H1 (cell line): Measurements from ENCODE around the gene SERP1. TPM values are rescaled to one million over a fixed set of nuclear protein-coding genes. Genes with fewer than 3 reads are reported as not detected.

Experiments used
- CHD7 ChIP-seq: fragments of 300-600 bp; sonication (generic); IDR thresholded peaks from 2 replicates; pipeline ENCODE4 v1.7.1; 2012; ENCODE audit warnings: low read length, moderate library complexity, mild to moderate bottlenecking, inconsistent platforms; ENCODE audit not compliant: insufficient replicate concordance
- CTCF ChIP-seq, 3 experiments: IDR thresholded peaks; 1 replicate in 2 of 3; 2 replicates in 1 of 3; pipeline versions ENCODE4 v1.5.1 to v1.6.1; 2011; ENCODE audit warnings: low read length in 3 of 3, mild to moderate bottlenecking in 3 of 3, inconsistent platforms in 2 of 3, low read depth in 1 of 3, moderate library complexity in 1 of 3; ENCODE audit not compliant: insufficient read depth in 1 of 3; ENCODE audit errors: control extremely low read depth in 1 of 3
- EGR1 ChIP-seq: IDR thresholded peaks from 2 replicates; pipeline ENCODE4 v1.6.1; 2011; ENCODE audit warnings: low read depth, low read length, borderline replicate concordance
- FOSL1 ChIP-seq: IDR thresholded peaks from 2 replicates; pipeline ENCODE4 v1.6.1; 2011; ENCODE audit warnings: mild to moderate bottlenecking, low read depth, low read length, moderate library complexity; ENCODE audit not compliant: insufficient read depth
- MAX ChIP-seq: IDR thresholded peaks from 2 replicates; pipeline ENCODE4 v1.6.1; 2012; ENCODE audit warnings: inconsistent platforms
- SUZ12 ChIP-seq: fragments of 200-600 bp; sonication (generic); IDR thresholded peaks from 2 replicates; pipeline ENCODE4 v1.6.1; 2012; ENCODE audit warnings: mild to moderate bottlenecking, inconsistent platforms, low read length, moderate library complexity, mixed read lengths
- polyA plus RNA-seq, 7 experiments: library from polyadenylated mRNA; depleted of rRNA in 3 of 7; stranded (reverse) in 5 of 7; unstranded in 2 of 7; fragments of >200 nt in 5 of 7; fragments of 200-250 nt in 2 of 7; gene quantifications; 1 replicate in 5 of 7; 2 replicates in 1 of 7; 4 replicates in 1 of 7; pipeline versions ENCODE4 v1.2.1 to v1.2.3, GENCODE V29; 2011 to 2013; ENCODE audit warnings: missing spikeins in 2 of 7, mixed read lengths in 2 of 7
- total RNA-seq: library from RNA; stranded (reverse); fragmentation: NEBNext Ultra II Directional; extraction: Animal tissue kit (Norgen Biotek cat#: 25700); gene quantifications from 2 replicates; pipeline ENCODE4 v1.2.1, GENCODE V29; 2021

Gene SERP1
- total and polyA plus RNA-seq, 2 of the 8 experiments (the other 6 are each of a cell fraction or from before 2014, with no cell fraction given), result 90.3 to 98.2 TPM

- TF ChIP-seq CTCF (IDR thresholded peaks at IDR 0.05; ENCODE audit: control extremely low read depth in 1 of 3, insufficient read depth in 1 of 3, low read depth in 1 of 3, low read length in 3 of 3) (no peak), FOSL1 (no peak), EGR1 (no peak), CHD7 (no peak), MAX (no peak), SUZ12 (no peak)
Measured at GRCh38 chr3:150577855-150578254, 31.6 kb upstream of the SERP1 start (continued).
